Loucy (cell line): Measurements from ENCODE around the gene DUSP16.

Source experiments
- CTCF ChIP-seq: fragments of 200-600 bp; sonication (generic); conservative IDR thresholded peaks from 2 replicates; pipeline ENCODE4 v1.5.1; 2014; ENCODE audit warnings: mild to moderate bottlenecking, antibody characterized with exemption, low read length
- EZH2phosphoT487 ChIP-seq: fragments of 200-600 bp; IDR thresholded peaks from 2 replicates; pipeline ENCODE4 v1.6.1; 2018; ENCODE audit warnings: antibody characterized with exemption, mild to moderate bottlenecking, moderate library complexity, borderline replicate concordance

- no peak for TF ChIP-seq CTCF
- TF ChIP-seq EZH2phosphoT487: no peak
Observed at GRCh38 chr12:12551115-12551514, 11.5 kb downstream of the DUSP16 start.
